GM12878 (cell line): ENCODE results near the gene C17orf113. TPM values are rescaled to one million over a fixed set of nuclear protein-coding genes. Genes with fewer than 3 reads are reported as not detected.

Experiments
- ATAC-seq: fragments of 200-7000 bp; cut with Tn5 transposase; 3 replicates; pipeline ENCODE4 v1.9.1; 2020; ENCODE audit warnings: mild to moderate bottlenecking, moderate library complexity
- BruUV-seq: library from RNA; stranded (reverse); fragments of 400-500 nt; replicated peaks from 2 replicates; lab custom pipeline; 2021; lab: Mats Ljungman, UMichigan
- CTCF ChIA-PET: fragments of 300-600 bp; sonication (Branson Sonifier 250); formaldehyde crosslinking; extraction: SDS; loops from one replicate; lab custom pipeline; 2021; ENCODE audit warnings: inconsistent platforms; lab: Yijun Ruan, JAX
- POLR2A ChIA-PET: fragments of 350-600 bp; formaldehyde crosslinking; extraction: SDS; loops from one replicate; lab custom pipeline; 2021; ENCODE audit warnings: inconsistent platforms; lab: Charles Lee
- RAD21 ChIA-PET: fragments of 300-600 bp; sonication (Branson Sonifier 250); formaldehyde crosslinking; loops from one replicate; lab custom pipeline; 2023; ENCODE audit warnings: antibody characterized with exemption; ENCODE audit not compliant: unreplicated experiment; lab: Charles Lee
- SMC1A ChIA-PET: fragments of 300-600 bp; sonication (Branson Sonifier 250); formaldehyde crosslinking; loops from one replicate; lab custom pipeline; 2023; ENCODE audit not compliant: unreplicated experiment, uncharacterized antibody; lab: Charles Lee
- DNase-seq: peaks from one replicate; pipeline ENCODE4 v3.0.0-alpha.2; 2011; ENCODE audit warnings: low read depth, low spot score
- FAIRE-seq: peaks from 3 replicates; lab custom pipeline; 2011; peaks lifted over from hg19 to GRCh38; lab: Jason Lieb, UNC
- H2AFZ ChIP-seq: 2 replicates; pipeline ENCODE4 v1.6.0; 2011; ENCODE audit warnings: low read depth, low read length, control low read depth; ENCODE audit not compliant: control insufficient read depth
- H3K27ac ChIP-seq: 2 replicates; pipeline ENCODE4 v1.5.1; 2011; ENCODE audit warnings: control low read depth; ENCODE audit not compliant: control insufficient read depth, insufficient read depth
- H3K27me3 ChIP-seq, 2 experiments: replicated peaks in 1 of 2; 2 replicates each; pipeline versions ENCODE4 v1.6.0 to v1.6.1; 2011; ENCODE audit warnings: low read length in 1 of 2; ENCODE audit not compliant: control insufficient read depth in 2 of 2, insufficient read depth in 2 of 2
- H3K36me3 ChIP-seq, 2 experiments: 2 replicates each; pipeline ENCODE4 v1.5.1; 2011; ENCODE audit warnings: low read length in 1 of 2; ENCODE audit not compliant: control insufficient read depth in 2 of 2, insufficient read depth in 2 of 2
- H3K4me1 ChIP-seq: 2 replicates; pipeline ENCODE4 v1.6.1; 2011; ENCODE audit warnings: mild to moderate bottlenecking, low read length, moderate library complexity, mixed read lengths; ENCODE audit not compliant: control insufficient read depth, insufficient read depth
- H3K4me2 ChIP-seq: 2 replicates; pipeline ENCODE4 v1.6.0; 2011; ENCODE audit warnings: control low read depth; ENCODE audit not compliant: control insufficient read depth, insufficient read depth
- H3K4me3 ChIP-seq: fragments of 200-600 bp; sonication (generic); 2 replicates; pipeline ENCODE4 v1.5.1; 2016
- H3K79me2 ChIP-seq: 2 replicates; pipeline ENCODE4 v1.6.0; 2011; ENCODE audit warnings: low read length; ENCODE audit not compliant: control insufficient read depth, insufficient read depth
- H3K9ac ChIP-seq: 2 replicates; pipeline ENCODE4 v1.8.0; 2011; ENCODE audit warnings: low read length, control low read depth, mixed read lengths; ENCODE audit not compliant: control insufficient read depth, insufficient read depth
- H3K9me3 ChIP-seq: replicated peaks from 3 replicates; pipeline ENCODE4 v1.5.1; 2011; ENCODE audit warnings: mild to moderate bottlenecking, low read length; ENCODE audit not compliant: control insufficient read depth, insufficient read depth
- H4K20me1 ChIP-seq: 2 replicates; pipeline ENCODE4 v1.6.0; 2011; ENCODE audit not compliant: control insufficient read depth, insufficient read depth
- E4F1 ChIP-seq: fragments of 450-650 bp; IDR thresholded peaks from 2 replicates; pipeline ENCODE4 v1.6.1; 2018; ENCODE audit warnings: borderline replicate concordance, mild to moderate bottlenecking; ENCODE audit not compliant: partially characterized antibody
- MLLT1 ChIP-seq: fragments of 450-650 bp; IDR thresholded peaks from 2 replicates; pipeline ENCODE4 v1.6.1; 2016; ENCODE audit warnings: mild to moderate bottlenecking
- PKNOX1 ChIP-seq: fragments of 450-650 bp; IDR thresholded peaks from 2 replicates; pipeline ENCODE4 v1.6.1; 2016; ENCODE audit warnings: mild to moderate bottlenecking
- SUPT20H ChIP-seq: IDR thresholded peaks from 2 replicates; pipeline ENCODE4 v1.6.1; 2011; ENCODE audit warnings: low read depth, mild to moderate bottlenecking, low read length, moderate library complexity, borderline replicate concordance; ENCODE audit not compliant: control insufficient read depth
- TCF12 ChIP-seq: IDR thresholded peaks from 2 replicates; pipeline ENCODE4 v1.6.1; 2011; ENCODE audit warnings: low read depth, mild to moderate bottlenecking, low read length
- ZNF207 ChIP-seq: fragments of 450-650 bp; IDR thresholded peaks from 2 replicates; pipeline ENCODE4 v1.6.1; 2014; ENCODE audit warnings: antibody characterized with exemption, mild to moderate bottlenecking, borderline replicate concordance
- ZZZ3 ChIP-seq: IDR thresholded peaks from 2 replicates; pipeline ENCODE4 v1.6.1; 2011; ENCODE audit warnings: low read depth; ENCODE audit not compliant: control insufficient read depth, insufficient read length
- WGBS: methylation state at CpG from one replicate; pipeline ENCODE4 v1.1.6; 2016; ENCODE audit warnings: low lambda C conversion rate; ENCODE audit not compliant: insufficient replicate concordance, insufficient coverage; ENCODE audit errors: missing lambda C conversion rate; 5-methylcytosine and 5-hydroxymethylcytosine counted together
- in situ Hi-C: fragments of 300-500 bp; cut with MboI; formaldehyde crosslinking; loops from 9 replicates; pipeline ENCODE4 v1.14.3; 2018; ENCODE audit warnings: mixed read lengths
- intact Hi-C: fragments of 100-400 bp; cut with micrococcal nuclease; formaldehyde crosslinking; loops from one replicate; pipeline ENCODE4 v1.14.2; 2022; ENCODE audit not compliant: unreplicated experiment
- polyA plus RNA-seq, 11 experiments: library from polyadenylated mRNA; depleted of rRNA in 4 of 11; unstranded in 6 of 11; stranded (reverse) in 5 of 11; fragments of >200 nt; fragmentation: Nextera tagmentation in 4 of 11; fragmentation: Illumina TruSeq in 1 of 11; extraction: Ambion mirVana in 4 of 11; extraction: Trizol in 1 of 11; gene quantifications; 1 replicate in 1 of 11; 2 replicates in 10 of 11; pipeline versions ENCODE4 v1.2.1 to v1.2.3, GENCODE V29; 2011 to 2016; ENCODE audit warnings: inconsistent platforms in 2 of 11, missing spikeins in 2 of 11, low read depth in 1 of 11
- total RNA-seq, 4 experiments: library from RNA; depleted of rRNA in 3 of 4; stranded (reverse); fragments of >200 nt in 3 of 4; fragmentation: Illumina TruSeq in 1 of 4; extraction: Trizol in 1 of 4; gene quantifications; 2 replicates each; pipeline versions ENCODE4 v1.2.1 to v1.2.3, GENCODE V29; 2013 to 2021
- TF ChIP-seq, protein P1 (sequence below): IDR thresholded peaks from 2 replicates; pipeline ENCODE4 v1.6.1; 2011; ENCODE audit warnings: mild to moderate bottlenecking, low read depth, low read length, moderate library complexity; ENCODE audit not compliant: insufficient replicate concordance
- TF ChIP-seq, protein P2 (sequence below): fragments of 150-350 bp; IDR thresholded peaks from 2 replicates; pipeline ENCODE4 v1.6.1; 2016; ENCODE audit warnings: low read depth, low read length

Gene C17orf113
- total and polyA plus RNA-seq, 10 of the 15 experiments (the other 5 are each of a cell fraction or from before 2014, with no cell fraction given), result 0.03 to 0.17 (median 0.08) TPM; not detected in 3

GRCh38 chr17:42031584-42031983 lies 18.8 kb downstream of the C17orf113 start:
- ChIA-PET CTCF (interaction anchor here (1.1 kb wide), 1 partner anchor 72 kb away, joined by 4 read pairs; no protein-coding TSS in a partner anchor), RAD21 (no interaction called here), POLR2A (interaction anchor here (1.5 kb wide), 1 partner anchor 20 kb away, joined by 5 read pairs; no protein-coding TSS in a partner anchor), SMC1A (interaction anchor here (1.4 to 1.5 kb wide), 2 partner anchors 34 to 84 kb away, joined by 3 read pairs; no protein-coding TSS in a partner anchor)
- FAIRE-seq (no peak), ATAC-seq (no peak), DNase-seq (no peak)
- WGBS, result 46% methylated on average over 6 of the region's 6 CpGs
- Histone ChIP-seq H3K9me3 (no peaks in the 10 kb centered on the region), H3K27ac (no peak overlapping the region), H3K27me3 (no peaks in the 10 kb centered on the region), H4K20me1 (no peaks in the 10 kb centered on the region), H3K36me3 (no peaks in the 10 kb centered on the region), H2AFZ (no peak overlapping the region), H3K9ac (no peak overlapping the region), H3K4me1 (no peaks in the 10 kb centered on the region), H3K79me2 (no peaks in the 10 kb centered on the region), H3K4me2 (no peak overlapping the region), H3K4me3 (no peak overlapping the region)
- in situ Hi-C loops, result no loop called here
- intact Hi-C loops, result no loop called here
- no TSS peak for BruUV-seq
- TF ChIP-seq TCF12, result no peak
- TF ChIP-seq, protein P1, sequence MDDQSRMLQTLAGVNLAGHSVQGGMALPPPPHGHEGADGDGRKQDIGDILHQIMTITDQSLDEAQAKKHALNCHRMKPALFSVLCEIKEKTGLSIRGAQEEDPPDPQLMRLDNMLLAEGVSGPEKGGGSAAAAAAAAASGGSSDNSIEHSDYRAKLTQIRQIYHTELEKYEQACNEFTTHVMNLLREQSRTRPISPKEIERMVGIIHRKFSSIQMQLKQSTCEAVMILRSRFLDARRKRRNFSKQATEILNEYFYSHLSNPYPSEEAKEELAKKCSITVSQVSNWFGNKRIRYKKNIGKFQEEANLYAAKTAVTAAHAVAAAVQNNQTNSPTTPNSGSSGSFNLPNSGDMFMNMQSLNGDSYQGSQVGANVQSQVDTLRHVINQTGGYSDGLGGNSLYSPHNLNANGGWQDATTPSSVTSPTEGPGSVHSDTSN, result no peak
- TF ChIP-seq MLLT1, result no peak
- TF ChIP-seq E4F1, result no peak
- TF ChIP-seq, protein P2, sequence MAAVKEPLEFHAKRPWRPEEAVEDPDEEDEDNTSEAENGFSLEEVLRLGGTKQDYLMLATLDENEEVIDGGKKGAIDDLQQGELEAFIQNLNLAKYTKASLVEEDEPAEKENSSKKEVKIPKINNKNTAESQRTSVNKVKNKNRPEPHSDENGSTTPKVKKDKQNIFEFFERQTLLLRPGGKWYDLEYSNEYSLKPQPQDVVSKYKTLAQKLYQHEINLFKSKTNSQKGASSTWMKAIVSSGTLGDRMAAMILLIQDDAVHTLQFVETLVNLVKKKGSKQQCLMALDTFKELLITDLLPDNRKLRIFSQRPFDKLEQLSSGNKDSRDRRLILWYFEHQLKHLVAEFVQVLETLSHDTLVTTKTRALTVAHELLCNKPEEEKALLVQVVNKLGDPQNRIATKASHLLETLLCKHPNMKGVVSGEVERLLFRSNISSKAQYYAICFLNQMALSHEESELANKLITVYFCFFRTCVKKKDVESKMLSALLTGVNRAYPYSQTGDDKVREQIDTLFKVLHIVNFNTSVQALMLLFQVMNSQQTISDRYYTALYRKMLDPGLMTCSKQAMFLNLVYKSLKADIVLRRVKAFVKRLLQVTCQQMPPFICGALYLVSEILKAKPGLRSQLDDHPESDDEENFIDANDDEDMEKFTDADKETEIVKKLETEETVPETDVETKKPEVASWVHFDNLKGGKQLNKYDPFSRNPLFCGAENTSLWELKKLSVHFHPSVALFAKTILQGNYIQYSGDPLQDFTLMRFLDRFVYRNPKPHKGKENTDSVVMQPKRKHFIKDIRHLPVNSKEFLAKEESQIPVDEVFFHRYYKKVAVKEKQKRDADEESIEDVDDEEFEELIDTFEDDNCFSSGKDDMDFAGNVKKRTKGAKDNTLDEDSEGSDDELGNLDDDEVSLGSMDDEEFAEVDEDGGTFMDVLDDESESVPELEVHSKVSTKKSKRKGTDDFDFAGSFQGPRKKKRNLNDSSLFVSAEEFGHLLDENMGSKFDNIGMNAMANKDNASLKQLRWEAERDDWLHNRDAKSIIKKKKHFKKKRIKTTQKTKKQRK, result no peak
- no peak for TF ChIP-seq PKNOX1
- no peak for TF ChIP-seq ZZZ3
- TF ChIP-seq SUPT20H, result no peak
- no peak for TF ChIP-seq ZNF207
